Mucosa of descending colon (tissue), 3 donors: ENCODE results near the gene SDSL. TPM values are rescaled to one million over a fixed set of nuclear protein-coding genes. Genes with fewer than 3 reads are reported as not detected.
A peak's percentile ranks its signal among the peaks of the same experiment; 100 is the strongest.

Source experiments
- ATAC-seq: fragments of 200-7000 bp; cut with Tn5 transposase; one replicate; pipeline ENCODE4 v1.9.1; 2020; ENCODE audit warnings: mild to moderate bottlenecking, moderate library complexity
- DNase-seq, 3 donors: peaks; one replicate each; pipeline ENCODE4 v3.0.0-alpha.2; 2020
- H3K36me3 ChIP-seq: fragments of 200-600 bp; one replicate; pipeline ENCODE4 v1.8.0; 2021; ENCODE audit warnings: low read depth, mild to moderate bottlenecking
- H3K4me1 ChIP-seq: fragments of 200-600 bp; one replicate; pipeline ENCODE4 v1.8.0; 2021; ENCODE audit warnings: low read depth, mild to moderate bottlenecking
- H3K4me3 ChIP-seq: fragments of 200-600 bp; one replicate; pipeline ENCODE4 v1.8.0; 2021; ENCODE audit warnings: mild to moderate bottlenecking
- H3K9me3 ChIP-seq: fragments of 200-600 bp; one replicate; pipeline ENCODE4 v1.8.0; 2021; ENCODE audit warnings: mild to moderate bottlenecking
- CTCF ChIP-seq: fragments of 200-600 bp; IDR thresholded peaks from one replicate; pipeline ENCODE4 v1.8.0; 2022; ENCODE audit warnings: antibody characterized with exemption, mild to moderate bottlenecking
- intact Hi-C, 2 donors: fragments of 100-400 bp; cut with DNase I in 1 of 2; cut with micrococcal nuclease in 1 of 2; formaldehyde crosslinking; loops; one replicate each; pipeline versions ENCODE4 v1.11.0 to v1.11.1; 2022; cut with DNase I, micrococcal nuclease
- total RNA-seq, 3 donors: library from RNA; stranded (reverse); fragmentation: NEBNext Ultra II Directional in 2 of 3; extraction: Animal tissue kit (Norgen Biotek cat#: 25700) in 2 of 3; gene quantifications; one replicate each; pipeline versions ENCODE4 v1.2.1 to v1.2.4, GENCODE V29; 2021 to 2023
- donor health status: DM: no; HTN: no; CAD: no; lungs with moderate emphysema.
- donor health status: DM: no; HTN: no; CAD: no.
- donor health status: DM: no; HTN: yes; CAD: no.

SDSL gene
- total RNA-seq, 3 donors from 2014 or later: 9.4 to 24.0 (median 15.7) TPM

GRCh38 chr12:113401066-113402000 lies 20.8 kb upstream of the SDSL start:
- no peaks in the 10 kb centered on the region for H3K4me1 ChIP-seq
- ATAC-seq (no peak), DNase-seq (no peak)
- H3K9me3 ChIP-seq: no peaks in the 10 kb centered on the region
- intact Hi-C loops: no loop called here
- TF ChIP-seq CTCF: no peak
- no peak overlapping the region for H3K4me3 ChIP-seq
- no peaks in the 10 kb centered on the region for H3K36me3 ChIP-seq

GRCh38 chr12:113402586-113403260 lies 19.5 kb upstream of the SDSL start:
- no peaks in the 10 kb centered on the region for H3K36me3 ChIP-seq
- intact Hi-C loops: no loop called here
- H3K4me3 ChIP-seq: no peak overlapping the region

GRCh38 chr12:113403435-113404415 lies 18.5 kb upstream of the SDSL start, which contains the start of gene SDS:
SDS (minus strand) TSS chr12:113403887; CDS start chr12:113399708, 4,179 bp downstream.
- Histone ChIP-seq H3K9me3 (no peaks in the 10 kb centered on the region), H3K4me1 (no peaks in the 10 kb centered on the region), H3K36me3 (no peaks in the 10 kb centered on the region), H3K4me3 (no peak within 1 kb of the TSS)
- intact Hi-C loops: no loop called here
- no peak for TF ChIP-seq CTCF
- ATAC-seq (peak; percentile 65), DNase-seq (peak in 2 of 3 donors; percentile 45 to 51)

More at GRCh38 chr12:113402586-113403260, 19.5 kb upstream of the SDSL start:
- Histone ChIP-seq H3K4me1 (no peaks in the 10 kb centered on the region), H3K9me3 (no peaks in the 10 kb centered on the region)
- ATAC-seq: no peak
- TF ChIP-seq CTCF: no peak
- DNase-seq: no peak

- ATAC-seq: no peak
These were observed 16.5 kb upstream of the SDSL start for GRCh38 chr12:113405694-113406093.

More at GRCh38 chr12:113405694-113406093, 16.5 kb upstream of the SDSL start:
- Histone ChIP-seq H3K9me3 (no peaks in the 10 kb centered on the region), H3K4me3 (no peak overlapping the region), H3K4me1 (no peaks in the 10 kb centered on the region), H3K36me3 (no peaks in the 10 kb centered on the region)
- TF ChIP-seq CTCF: no peak
- peak in 1 of 3 donors; percentile 9 for DNase-seq
- intact Hi-C loops: no loop called here
